Measurements from ENCODE around the gene FAP. TPM values are rescaled to one million over a fixed set of nuclear protein-coding genes. Genes with fewer than 3 reads are reported as not detected.

The FAP gene
- total RNA-seq, 2 donors from 2014 or later: 21.3 to 37.6 TPM

DNA sequence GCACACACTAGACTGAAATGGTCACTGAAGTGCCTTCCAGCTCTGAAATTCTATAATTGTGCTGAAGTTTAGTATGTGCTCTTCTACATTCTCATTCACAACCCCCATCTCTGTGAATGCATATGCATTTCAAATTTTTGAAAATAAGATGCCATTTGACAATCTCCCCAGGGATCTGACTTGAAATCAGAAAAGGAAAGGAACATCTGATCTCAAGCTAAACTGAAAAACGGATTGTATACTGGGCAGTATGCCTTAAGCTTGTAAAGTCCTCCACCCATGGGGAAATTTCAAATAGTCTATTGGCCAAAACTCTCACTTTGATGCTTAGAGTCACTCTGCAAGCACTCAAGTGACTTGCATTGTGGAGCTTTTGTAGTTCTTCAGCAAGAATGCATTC lies 22.9 kb downstream of the FAP start:
- no peak for ATAC-seq (ENCODE audit: insufficient number of reproducible peaks, low FRiP score, low read depth)
- DNase-seq (ENCODE audit: low spot score): no peak
- Histone ChIP-seq H3K9me3 (no peaks in the 10 kb centered on the region), H3K4me3 (no peak overlapping the region), H3K4me1 (ENCODE audit: control insufficient read depth in 1 of 2, low read depth in 2 of 2) (peaks cover 0 to 7% of the 10 kb centered on the region in 2 donors), H3K27me3 (replicated peaks; ENCODE audit: insufficient read depth) (no peaks in the 10 kb centered on the region), H3K27ac (no peak overlapping the region), H3K36me3 (no peaks in the 10 kb centered on the region)
- no peak for TF ChIP-seq CTCF (IDR thresholded peaks at IDR 0.05)

DNA sequence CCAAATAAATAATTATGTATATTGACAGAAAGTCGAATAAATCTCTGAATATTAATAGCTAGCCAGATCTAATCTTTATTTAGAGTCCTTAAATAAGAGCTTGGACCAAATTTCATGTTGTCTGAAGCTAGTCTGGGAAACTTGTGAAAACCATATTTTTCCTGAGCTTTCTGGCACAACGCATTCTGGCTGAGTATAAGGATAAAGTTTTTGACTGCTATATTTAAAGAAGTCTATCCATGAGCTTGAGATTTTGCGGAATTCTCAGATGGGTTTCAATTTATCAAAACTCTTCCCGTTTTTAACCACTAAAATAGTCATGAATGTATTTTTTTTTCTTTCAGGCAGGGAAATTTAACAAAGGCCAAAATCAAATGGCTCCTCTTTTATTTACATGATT lies 23.8 kb downstream of the FAP start:
- no peaks in the 10 kb centered on the region for H3K27me3 ChIP-seq (replicated peaks; ENCODE audit: insufficient read depth)
- no peak overlapping the region for H3K27ac ChIP-seq
- ATAC-seq (ENCODE audit: insufficient number of reproducible peaks, low FRiP score, low read depth): no peak
- no peaks in the 10 kb centered on the region for H3K9me3 ChIP-seq
- DNase-seq (ENCODE audit: low spot score): no peak
- TF ChIP-seq CTCF (IDR thresholded peaks at IDR 0.05): no peak
- no peak overlapping the region for H3K4me3 ChIP-seq
- peaks cover 0 to 7% of the 10 kb centered on the region in 2 donors for H3K4me1 ChIP-seq (ENCODE audit: control insufficient read depth in 1 of 2, low read depth in 2 of 2)
- H3K36me3 ChIP-seq: no peaks in the 10 kb centered on the region

DNA sequence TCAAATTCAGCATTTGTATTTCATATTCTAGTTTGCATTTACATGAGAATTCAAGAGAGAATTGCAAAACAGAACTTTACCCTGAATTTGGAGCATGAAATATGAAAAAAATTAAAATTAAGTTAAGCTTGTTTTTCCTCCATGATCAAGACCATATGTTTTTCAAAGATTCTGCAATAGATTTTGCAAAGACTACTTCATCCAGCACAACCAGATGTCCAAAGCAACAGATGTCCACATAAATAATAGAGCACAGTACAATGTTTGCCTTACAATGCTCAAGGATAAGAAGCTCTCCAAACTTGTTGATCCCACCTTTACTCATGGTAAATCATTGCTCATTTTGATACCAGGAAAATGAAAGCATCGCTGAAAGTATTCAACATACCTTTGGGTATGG lies 25.6 kb downstream of the FAP start:
- Histone ChIP-seq H3K36me3 (no peaks in the 10 kb centered on the region), H3K9me3 (no peaks in the 10 kb centered on the region), H3K27me3 (replicated peaks; ENCODE audit: insufficient read depth) (no peaks in the 10 kb centered on the region), H3K27ac (no peak overlapping the region), H3K4me3 (no peak overlapping the region), H3K4me1 (ENCODE audit: control insufficient read depth in 1 of 2, low read depth in 2 of 2) (peaks cover 0 to 7% of the 10 kb centered on the region in 2 donors)
- TF ChIP-seq CTCF (IDR thresholded peaks at IDR 0.05): no peak
- DNase-seq (ENCODE audit: low spot score) (no peak), ATAC-seq (ENCODE audit: insufficient number of reproducible peaks, low FRiP score, low read depth) (no peak)

- Histone ChIP-seq H3K27me3 (replicated peaks; ENCODE audit: insufficient read depth) (no peaks in the 10 kb centered on the region), H3K4me3 (no peak overlapping the region), H3K9me3 (no peaks in the 10 kb centered on the region), H3K36me3 (no peaks in the 10 kb centered on the region), H3K27ac (no peak overlapping the region), H3K4me1 (ENCODE audit: control insufficient read depth in 1 of 2, low read depth in 2 of 2) (peaks cover 4 to 19% of the 10 kb centered on the region in 2 donors)
- no peak for TF ChIP-seq CTCF (IDR thresholded peaks at IDR 0.05)
- DNase-seq (ENCODE audit: low spot score) (no peak), ATAC-seq (ENCODE audit: insufficient number of reproducible peaks, low FRiP score, low read depth) (no peak)
These were observed 28.1 kb downstream of the FAP start for GRCh38 chr2:162215162-162215561.

DNA sequence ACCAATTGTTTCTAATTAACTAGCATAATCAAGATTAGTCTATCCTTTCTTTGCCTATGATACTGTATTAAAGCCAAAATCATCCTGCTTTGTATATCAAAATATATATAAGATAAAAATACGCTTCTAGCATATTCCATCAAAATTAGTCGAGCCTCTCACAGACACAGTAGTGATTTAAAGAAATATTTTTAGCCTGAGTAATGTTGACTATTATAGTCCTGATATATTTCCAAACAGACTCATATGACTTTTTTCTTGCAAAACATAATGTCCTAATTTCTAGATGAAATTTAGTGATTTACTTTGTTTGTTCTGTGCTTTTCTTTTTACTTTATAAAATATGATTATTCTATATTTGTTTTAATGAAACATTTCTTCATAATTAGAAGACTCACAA lies 30.9 kb downstream of the FAP start:
- peaks cover 4 to 13% of the 10 kb centered on the region in 2 donors for H3K4me1 ChIP-seq (ENCODE audit: control insufficient read depth in 1 of 2, low read depth in 2 of 2)
- H3K4me3 ChIP-seq: no peak overlapping the region
- no peaks in the 10 kb centered on the region for H3K36me3 ChIP-seq
- DNase-seq (ENCODE audit: low spot score) (no peak), ATAC-seq (ENCODE audit: insufficient number of reproducible peaks, low FRiP score, low read depth) (no peak)
- H3K9me3 ChIP-seq: no peaks in the 10 kb centered on the region
- H3K27ac ChIP-seq: no peak overlapping the region
- no peak for TF ChIP-seq CTCF (IDR thresholded peaks at IDR 0.05)
- H3K27me3 ChIP-seq (replicated peaks; ENCODE audit: insufficient read depth): no peaks in the 10 kb centered on the region
